Kidney (tissue), 14 donors: ENCODE data around the gene GALNT9. TPM values are rescaled to one million over a fixed set of nuclear protein-coding genes. Genes with fewer than 3 reads are reported as not detected.

Experiments used
- DNase-seq, 5 donors: peaks; one replicate each; pipeline ENCODE4 v3.0.0-alpha.2; 2013 to 2020
- FAIRE-seq: peaks from 2 replicates; lab custom pipeline; 2012; peaks lifted over from hg19 to GRCh38; lab: Jason Lieb, UNC
- H3K27ac ChIP-seq, 2 donors: one replicate each; pipeline ENCODE4 v1.7.0; 2013; ENCODE audit warnings: low read depth in 2 of 2, low read length in 2 of 2, inconsistent platforms in 1 of 2
- H3K27me3 ChIP-seq: one replicate; pipeline ENCODE4 v1.7.1; 2013; ENCODE audit warnings: low read length, inconsistent platforms; ENCODE audit not compliant: control insufficient read depth, insufficient read depth
- H3K36me3 ChIP-seq, 3 donors: one replicate each; pipeline versions ENCODE4 v1.7.0 to v1.7.1; 2013; ENCODE audit warnings: low read length in 3 of 3, control low read depth in 1 of 3, inconsistent platforms in 1 of 3; ENCODE audit not compliant: insufficient read depth in 3 of 3, control insufficient read depth in 2 of 3
- H3K4me1 ChIP-seq, 3 donors: one replicate each; pipeline versions ENCODE4 v1.7.0 to v1.7.1; 2013; ENCODE audit warnings: low read length in 3 of 3, inconsistent platforms in 1 of 3, low read depth in 1 of 3; ENCODE audit not compliant: control insufficient read depth in 2 of 3, insufficient read depth in 2 of 3
- H3K4me3 ChIP-seq, 3 donors: one replicate each; pipeline versions ENCODE4 v1.7.0 to v1.8.1; 2013; ENCODE audit warnings: low read length in 3 of 3, control low read depth in 1 of 3, inconsistent platforms in 1 of 3
- H3K9ac ChIP-seq, 3 donors: one replicate each; pipeline versions ENCODE4 v1.7.0 to v1.7.1; 2013; ENCODE audit warnings: low read length in 3 of 3, control low read depth in 1 of 3, inconsistent platforms in 1 of 3
- H3K9me3 ChIP-seq, 3 donors: one replicate each; pipeline versions ENCODE4 v1.7.0 to v1.7.1; 2013; ENCODE audit warnings: low read length in 3 of 3, control low read depth in 1 of 3, inconsistent platforms in 1 of 3; ENCODE audit not compliant: control insufficient read depth in 2 of 3, insufficient read depth in 1 of 3
- CTCF ChIP-seq: IDR thresholded peaks from 3 replicates; pipeline ENCODE4 v1.5.1; 2012; ENCODE audit warnings: mild to moderate bottlenecking, moderate library complexity, borderline replicate concordance; ENCODE audit not compliant: insufficient read depth; ENCODE audit errors: extremely low read depth
- intact Hi-C: fragments of 100-400 bp; cut with DNase I; formaldehyde crosslinking; loops from one replicate; pipeline ENCODE4 v1.11.1; 2022
- polyA plus RNA-seq: library from polyadenylated mRNA; stranded (reverse); fragments of 350-450 nt; fragmentation: Illumina TruSeq; extraction: RNeasy Lipid Tissue Mini Kit (QIAGEN cat#74804); gene quantifications from one replicate; pipeline ENCODE4 v1.2.3, GENCODE V29; 2014; ENCODE audit warnings: low read depth, low replicate concordance; ENCODE audit not compliant: insufficient read depth
- total RNA-seq: library from RNA; stranded (reverse); fragmentation: NEBNext Ultra II Directional; extraction: Animal tissue kit (Norgen Biotek cat#: 25700); gene quantifications from one replicate; pipeline ENCODE4 v1.2.1, GENCODE V29; 2021
- donor health status: control.
- donor health status: control.
- donor health status: control.
- donor health status: control.
- donor health status: control.
- donor health status: DM: yes; HTN: yes; CAD: no.
- donor health status: Normal renal cell carcinoma (clear cell type).

Gene GALNT9
- total and polyA plus RNA-seq, 2 donors from 2014 or later: 4.8 to 20.7 TPM

GRCh38 chr12:132166093-132166492, 163.3 kb downstream of the GALNT9 start:
- DNase-seq (peak in 1 of 5 donors; percentile 27), FAIRE-seq (no peak)
- peaks cover 0 to 6% (median 0%) of the 10 kb centered on the region in 3 donors for H3K4me1 ChIP-seq
- intact Hi-C loops: no loop called here
- H3K9me3 ChIP-seq: no peaks in the 10 kb centered on the region
- TF ChIP-seq CTCF: no peak
- H3K27ac ChIP-seq: no peak overlapping the region
- no peaks in the 10 kb centered on the region for H3K27me3 ChIP-seq
- H3K36me3 ChIP-seq: no peaks in the 10 kb centered on the region
- no peak overlapping the region for H3K4me3 ChIP-seq
- H3K9ac ChIP-seq: no peak overlapping the region

- DNase-seq (peak in 2 of 5 donors; percentile 35 to 43), FAIRE-seq (no peak)
- no peak overlapping the region for H3K27ac ChIP-seq
- no peaks in the 10 kb centered on the region for H3K27me3 ChIP-seq
- no peaks in the 10 kb centered on the region for H3K9me3 ChIP-seq
- H3K9ac ChIP-seq: no peak overlapping the region
- intact Hi-C loops: no loop called here
- H3K4me3 ChIP-seq: no peak overlapping the region
- H3K36me3 ChIP-seq: no peaks in the 10 kb centered on the region
- no peak for TF ChIP-seq CTCF
- H3K4me1 ChIP-seq: peaks cover 0 to 6% (median 0%) of the 10 kb centered on the region in 3 donors
Measured at GRCh38 chr12:132165584-132165983, 163.8 kb downstream of the GALNT9 start.

- no peak overlapping the region for H3K9ac ChIP-seq
- H3K9me3 ChIP-seq: no peaks in the 10 kb centered on the region
- no peak overlapping the region for H3K4me3 ChIP-seq
- no peaks in the 10 kb centered on the region for H3K27me3 ChIP-seq
- no peaks in the 10 kb centered on the region for H3K36me3 ChIP-seq
- intact Hi-C loops: no loop called here
- no peak for FAIRE-seq
- no peak for TF ChIP-seq CTCF
- peaks cover 0 to 6% (median 0%) of the 10 kb centered on the region in 3 donors for H3K4me1 ChIP-seq
- H3K27ac ChIP-seq: no peak overlapping the region
- DNase-seq: peak in 1 of 5 donors; percentile 24
Measured at GRCh38 chr12:132164426-132164825, 165.0 kb downstream of the GALNT9 start.

GRCh38 chr12:132163911-132164288, 165.5 kb downstream of the GALNT9 start:
- no peak for FAIRE-seq
- Histone ChIP-seq H3K27me3 (no peaks in the 10 kb centered on the region), H3K9ac (no peak overlapping the region), H3K27ac (no peak overlapping the region), H3K36me3 (no peaks in the 10 kb centered on the region), H3K9me3 (no peaks in the 10 kb centered on the region), H3K4me3 (no peak overlapping the region), H3K4me1 (peaks cover 0 to 6% (median 0%) of the 10 kb centered on the region in 3 donors)
- intact Hi-C loops: no loop called here
- TF ChIP-seq CTCF: no peak
- DNase-seq: peak in 1 of 5 donors; percentile 78
